RWPE1 (cell line): ENCODE measurements around the gene ZFP3.
"Not testable (repeated sequence)": the region's sequence is repeated elsewhere in the genome, so short reads cannot be mapped to it uniquely, and the experiment has no call there.

Experiments used
- CTCF ChIA-PET: fragments of 350-600 bp; sonication (Branson Sonifier 250); formaldehyde crosslinking; extraction: SDS; loops from one replicate; lab custom pipeline; 2021; lab: Yijun Ruan, JAX
- POLR2A ChIA-PET: fragments of 400-600 bp; formaldehyde crosslinking; extraction: SDS; loops from one replicate; lab custom pipeline; 2020; ENCODE audit warnings: antibody characterized with exemption; ENCODE audit not compliant: low non-redundant PET; lab: Yijun Ruan, JAX
- DNase-seq: peaks from one replicate; pipeline ENCODE4 v3.0.0; 2012; ENCODE audit warnings: low spot score
- H3K27ac ChIP-seq: fragments of 450-650 bp; 2 replicates; pipeline ENCODE4 v1.5.1; 2017
- CTCF ChIP-seq: fragments of 450-650 bp; conservative IDR thresholded peaks from 2 replicates; pipeline ENCODE4 v1.5.1; 2017; ENCODE audit warnings: low read depth, mild to moderate bottlenecking

Gene ZFP3

GRCh38 chr17:5122586-5123342 is 44.5 kb downstream of the ZFP3 start:
- CTCF ChIA-PET = interaction anchor here (0.6 kb wide), 2 partner anchors 11 to 41 kb away, joined by 3 read pairs; no protein-coding TSS in a partner anchor
- no peak for DNase-seq
- POLR2A ChIA-PET = interaction anchor here (0.5 kb wide), 1 partner anchor 450 kb away, joined by 9 read pairs; no protein-coding TSS in a partner anchor
- no peak for TF ChIP-seq CTCF
- H3K27ac ChIP-seq = no peak overlapping the region

GRCh38 chr17:5123343-5124124 is 45.3 kb downstream of the ZFP3 start:
- no peak for TF ChIP-seq CTCF
- DNase-seq = no peak
- H3K27ac ChIP-seq = no peak overlapping the region
- ChIA-PET CTCF (no interaction called here), POLR2A (no interaction called here)

- POLR2A ChIA-PET, H3K27ac ChIP-seq, CTCF ChIA-PET, DNase-seq: not testable (repeated sequence)
Measured at GRCh38 chr17:5124125-5124760, 46.0 kb downstream of the ZFP3 start.

- DNase-seq, CTCF ChIA-PET, H3K27ac ChIP-seq, POLR2A ChIA-PET: not testable (repeated sequence)
Measured at GRCh38 chr17:5124896-5125295, 46.6 kb downstream of the ZFP3 start.

GRCh38 chr17:5126719-5127488 is 48.6 kb downstream of the ZFP3 start:
- DNase-seq = no peak
- POLR2A ChIA-PET = no interaction called here
- no peak for TF ChIP-seq CTCF
- CTCF ChIA-PET = no interaction called here
- H3K27ac ChIP-seq = no peak overlapping the region

- CTCF ChIA-PET = no interaction called here
- DNase-seq = no peak
- TF ChIP-seq CTCF = no peak
- POLR2A ChIA-PET = no interaction called here
- H3K27ac ChIP-seq = no peak overlapping the region
Measured at GRCh38 chr17:5127910-5128309, 49.6 kb downstream of the ZFP3 start.

- DNase-seq, CTCF ChIA-PET, H3K27ac ChIP-seq, POLR2A ChIA-PET: not testable (repeated sequence)
Measured at GRCh38 chr17:5128387-5128786, 50.1 kb downstream of the ZFP3 start.
